ENCODE measurements around the gene TP53I11.

The TP53I11 gene

DNA sequence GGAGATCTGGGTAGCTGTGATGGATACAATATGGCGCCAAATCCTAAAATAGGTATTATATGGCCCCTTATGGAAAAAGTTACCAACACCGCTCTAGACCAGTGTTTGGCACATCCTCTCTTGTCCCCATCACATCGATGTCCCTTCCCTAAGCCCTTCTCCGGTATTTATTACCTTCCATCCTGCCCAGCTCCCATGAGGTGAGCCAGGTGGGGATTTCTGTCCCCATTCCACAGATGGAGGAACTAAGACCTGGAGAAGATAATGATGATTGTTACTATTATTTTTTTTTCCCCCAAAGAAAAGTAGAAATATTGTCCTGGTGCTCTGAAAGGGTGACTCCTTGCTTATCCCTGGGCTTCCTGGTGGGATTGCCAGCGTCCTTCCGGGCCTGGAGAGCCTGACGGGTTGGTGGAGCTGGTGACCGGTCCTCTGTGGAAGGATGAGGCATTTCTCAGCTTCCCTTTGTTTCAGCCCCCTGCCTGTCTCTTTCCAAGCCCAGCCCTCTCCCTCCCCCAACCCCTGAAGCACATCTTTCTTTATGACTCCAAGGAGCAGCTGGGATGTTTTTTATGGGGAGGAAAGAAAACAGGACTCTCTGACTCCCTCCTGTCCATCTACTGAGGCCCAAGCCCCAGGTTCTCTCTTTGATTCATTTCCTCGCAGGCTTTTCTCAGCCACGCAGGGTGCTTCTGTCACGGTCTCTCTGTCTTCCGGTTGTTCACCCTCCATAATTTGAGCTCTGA, 65.4 kb downstream of the TP53I11 start:
- DNase-seq (ENCODE audit: low read depth), result no peak

DNA sequence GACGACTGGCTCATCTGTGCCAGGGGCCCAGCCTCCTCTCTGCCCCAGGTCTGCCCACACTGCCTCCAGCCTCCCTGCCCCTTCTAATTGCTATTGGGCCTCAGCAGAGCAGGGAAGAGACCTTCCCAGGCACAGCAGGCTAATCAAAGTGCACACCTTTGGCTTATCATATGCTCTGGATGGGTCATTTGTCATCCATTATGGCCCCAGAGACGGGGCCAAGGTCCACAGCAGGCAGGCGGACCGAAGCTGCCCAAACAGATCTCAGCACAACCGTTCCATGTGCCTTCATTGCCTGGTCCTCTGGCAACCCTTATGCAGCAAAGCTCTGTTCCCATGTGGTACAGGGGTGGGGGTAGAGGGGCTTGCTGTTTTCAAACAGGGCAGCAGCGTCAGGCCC, 66.6 kb downstream of the TP53I11 start:
- DNase-seq (ENCODE audit: low read depth), result no peak

DNA sequence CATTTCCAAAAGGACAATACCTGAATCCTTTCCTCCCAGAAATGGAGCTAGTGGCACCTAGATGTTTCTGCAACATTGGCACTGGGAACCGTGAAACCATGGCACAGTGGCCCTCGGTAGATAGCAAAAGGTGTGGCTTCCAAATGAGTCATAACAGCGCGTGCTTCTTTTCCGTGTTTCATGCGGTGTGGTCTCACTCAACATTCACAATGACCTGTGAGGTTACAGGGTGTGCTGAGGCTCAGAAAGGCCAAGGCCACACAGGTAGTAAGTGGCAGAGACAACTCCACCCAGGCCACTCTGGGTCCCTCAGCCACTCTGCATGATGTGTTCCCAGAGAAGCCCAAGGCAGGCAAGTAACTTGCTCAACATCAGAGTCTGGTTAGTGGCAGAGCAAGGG, 67.4 kb downstream of the TP53I11 start:
- DNase-seq (ENCODE audit: low read depth), result no peak
